Right renal cortex interstitium (tissue), 3 donors: ENCODE data around the gene WDTC1. TPM values are rescaled to one million over a fixed set of nuclear protein-coding genes. Genes with fewer than 3 reads are reported as not detected.
"Not testable (repeated sequence)": the region's sequence is repeated elsewhere in the genome, so short reads cannot be mapped to it uniquely, and the experiment has no call there.

Source experiments
- DNase-seq, 3 donors: peaks; one replicate each; pipeline ENCODE4 v3.0.0-alpha.2; 2013; ENCODE audit warnings: low read depth in 3 of 3, low spot score in 2 of 3
- polyA plus RNA-seq, 3 donors: library from polyadenylated mRNA; unstranded; fragments of 120-200 nt; gene quantifications; one replicate each; pipeline ENCODE4 v1.2.1, GENCODE V29; 2013; ENCODE audit not compliant: insufficient read length in 3 of 3

The WDTC1 gene
- polyA plus RNA-seq = 10 to 100 TPM; 38.8 to 43.2 (median 40.3) TPM

DNA sequence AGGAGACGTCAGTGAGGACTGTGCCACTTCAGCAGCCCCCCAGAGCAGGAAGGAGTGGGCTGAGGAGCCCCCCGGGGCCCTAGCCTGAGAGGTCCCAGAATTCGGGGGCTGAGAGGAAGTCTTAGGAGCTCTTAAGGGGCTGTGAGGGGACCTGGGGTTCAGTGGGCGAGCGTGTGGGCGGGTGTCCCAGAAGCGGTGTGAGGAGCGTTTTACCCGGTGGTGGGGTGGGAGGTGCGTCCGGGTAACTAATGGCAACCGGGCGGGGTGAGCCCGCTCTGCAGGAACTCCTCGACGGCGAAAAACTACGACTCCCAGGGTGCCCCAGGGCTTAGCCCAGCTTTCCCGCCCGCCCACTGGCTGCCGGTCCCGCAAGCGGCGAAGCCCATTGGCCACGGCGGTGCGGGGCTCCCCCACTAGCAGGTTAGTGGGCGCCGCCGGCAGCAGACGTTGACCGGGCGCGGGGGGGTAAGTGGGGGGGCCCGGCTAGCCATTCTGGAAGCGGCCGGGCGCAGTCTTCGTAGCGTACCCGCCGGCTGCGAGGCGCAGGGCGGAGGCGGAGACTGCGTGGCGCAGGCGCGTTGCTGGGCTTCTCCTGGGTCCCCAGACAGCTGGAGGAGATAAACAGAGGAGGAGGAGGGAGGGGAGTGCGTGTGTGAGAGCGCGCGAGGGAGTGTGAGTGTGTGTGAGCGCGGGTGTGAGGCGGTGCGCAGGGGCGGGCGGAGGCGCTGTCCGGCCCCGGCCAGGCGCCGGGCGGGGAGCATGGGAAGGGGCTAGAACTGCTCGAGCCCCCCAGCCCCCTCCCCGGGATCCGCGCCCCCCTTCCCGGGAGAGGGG is at the start of gene WDTC1:
Gene WDTC1, plus strand, starts transcription at position 584 of the 834 bp plus-strand sequence. CDS start 26,423 bp downstream, outside the sequence.
- DNase-seq = peak; percentile 86 to 93 (median 90)

- DNase-seq = not testable (repeated sequence)
Observed at GRCh38 chr1:27184665-27185064, 49.8 kb upstream of the WDTC1 start.

DNA sequence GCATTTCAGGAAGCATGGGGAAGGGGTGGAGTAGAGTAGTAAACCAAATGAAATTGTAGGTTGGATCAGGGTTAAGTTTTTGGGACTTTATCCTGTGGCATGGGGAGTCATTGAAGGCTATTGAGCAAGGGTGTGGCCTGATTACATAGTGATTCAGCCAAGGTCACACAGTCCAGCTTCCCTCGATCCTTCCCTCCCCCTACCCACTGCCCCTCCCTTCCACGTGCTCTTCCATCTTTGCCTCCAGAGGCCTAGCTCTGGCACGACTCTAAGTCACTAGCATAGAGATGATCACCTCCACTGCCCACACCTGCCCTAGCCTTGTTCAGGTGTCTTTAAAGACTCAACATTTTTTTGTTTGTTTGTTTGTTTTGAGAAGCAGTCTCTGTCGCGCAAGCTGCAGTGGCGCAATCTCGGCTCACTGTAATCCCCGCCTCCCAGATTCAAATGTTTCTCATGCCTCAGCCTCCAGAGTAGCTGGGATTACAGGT is 42.3 kb upstream of the WDTC1 start:
- no peak for DNase-seq

DNA sequence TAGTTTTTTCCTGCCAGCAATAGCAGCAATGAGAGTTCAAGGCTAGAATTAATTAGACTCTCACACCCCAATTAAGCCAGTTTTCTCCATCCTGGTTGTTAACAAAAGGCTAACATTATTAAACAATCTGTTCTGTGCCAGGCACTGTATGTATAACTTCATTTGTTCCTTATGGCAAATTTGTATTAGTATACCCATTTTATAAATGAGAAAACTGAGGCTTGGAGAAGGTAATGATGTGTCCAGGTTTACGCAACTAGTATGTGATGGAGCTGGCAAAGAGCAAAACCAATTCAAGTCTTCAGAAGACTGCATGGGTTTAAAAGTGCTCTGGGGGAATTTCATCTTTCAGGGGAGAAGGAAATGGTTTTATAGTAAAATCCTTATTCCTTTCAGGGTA is 41.2 kb upstream of the WDTC1 start:
- DNase-seq = no peak

DNA sequence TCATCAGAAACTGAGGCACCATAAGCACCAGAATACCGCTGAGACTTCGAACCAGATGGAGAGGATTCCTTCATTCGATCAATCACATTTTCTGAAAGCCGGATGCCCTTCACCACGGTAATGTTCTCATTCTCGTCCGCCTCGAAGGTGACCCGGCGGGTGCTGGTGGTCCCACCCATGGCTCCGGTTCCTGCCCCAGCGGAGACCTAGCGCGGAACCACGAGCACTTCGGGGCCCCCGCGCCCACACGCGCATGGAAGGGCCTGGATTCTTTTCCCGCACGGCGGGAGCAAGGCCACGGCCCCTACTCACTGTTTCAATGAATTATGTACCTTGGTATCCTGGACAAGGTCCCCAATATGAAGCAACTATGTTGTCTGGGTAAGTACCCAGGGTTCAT is 33.1 kb upstream of the WDTC1 start:
- DNase-seq = no peak

GRCh38 chr1:27203946-27204345 is 30.5 kb upstream of the WDTC1 start:
- DNase-seq = no peak

DNA sequence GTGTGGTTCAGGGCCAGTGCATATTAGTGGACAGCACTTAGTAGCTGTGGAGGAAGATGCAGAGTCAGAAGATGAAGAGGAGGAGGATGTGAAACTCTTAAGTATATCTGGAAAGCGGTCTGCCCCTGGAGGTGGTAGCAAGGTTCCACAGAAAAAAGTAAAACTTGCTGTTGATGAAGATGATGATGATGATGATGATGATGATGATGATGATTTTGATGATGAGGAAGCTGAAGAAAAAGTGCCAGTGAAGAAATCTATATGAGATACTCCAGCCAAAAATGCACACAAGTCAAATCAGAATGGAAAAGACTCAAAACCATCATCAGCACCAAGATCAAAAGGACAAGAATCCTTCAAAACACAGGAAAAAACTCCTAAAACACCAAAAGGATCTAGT is 27.2 kb upstream of the WDTC1 start:
- DNase-seq = not testable (repeated sequence)

DNA sequence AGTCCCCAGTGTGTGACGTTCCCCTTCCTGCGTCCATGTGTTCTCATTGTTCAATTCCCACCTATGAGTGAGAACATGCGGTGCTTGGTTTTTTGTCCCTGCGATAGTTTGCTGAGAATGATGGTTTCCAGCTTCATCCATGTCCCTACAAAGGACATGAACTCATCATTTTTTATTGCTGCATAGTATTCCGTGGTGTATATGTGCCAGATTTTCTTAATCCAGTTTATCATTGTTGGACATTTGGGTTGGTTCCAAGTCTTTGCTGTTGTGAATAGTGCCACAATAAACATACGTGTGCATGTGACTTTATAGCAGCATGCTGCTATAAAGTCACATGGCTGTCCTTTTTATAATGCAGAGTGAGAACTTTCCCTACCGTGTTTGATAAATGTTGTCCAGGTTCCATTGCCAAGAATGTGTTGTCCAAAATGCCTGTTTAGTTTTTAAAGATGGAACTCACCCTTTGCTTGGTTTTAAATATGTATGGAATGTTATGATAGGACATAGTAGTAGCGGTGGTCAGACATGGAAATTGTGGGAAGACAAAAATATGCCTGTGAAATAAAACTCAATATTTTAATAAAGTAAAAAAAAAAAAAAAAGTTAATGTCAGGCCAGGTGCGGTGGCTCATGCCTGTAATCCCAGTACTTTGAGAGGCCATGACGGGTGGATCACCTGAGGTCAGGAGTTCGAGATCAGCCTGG is 26.1 kb upstream of the WDTC1 start:
- DNase-seq = not testable (repeated sequence)

GRCh38 chr1:27216466-27216865 is 18.0 kb upstream of the WDTC1 start:
- no peak for DNase-seq

GRCh38 chr1:27217401-27217800 is 17.0 kb upstream of the WDTC1 start:
- no peak for DNase-seq

DNA sequence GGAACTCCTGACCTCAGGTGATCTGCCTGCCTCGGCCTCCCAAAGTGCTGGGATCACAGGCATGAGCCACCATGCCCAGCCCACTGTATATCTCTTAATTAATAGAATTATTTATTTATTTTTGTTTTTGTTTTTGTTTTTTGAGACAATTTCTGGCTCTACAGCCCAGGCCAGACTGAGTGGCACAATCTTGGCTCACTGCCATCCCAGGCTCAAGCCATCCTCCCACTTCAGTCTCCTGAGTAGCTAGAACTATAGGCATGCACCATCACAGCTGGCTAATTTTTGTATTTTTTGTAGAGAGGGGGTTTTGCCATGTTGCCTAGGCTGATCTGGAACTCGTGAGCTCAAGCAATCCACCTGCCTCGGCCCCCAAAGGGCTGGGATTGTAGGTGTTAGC is 15.7 kb upstream of the WDTC1 start:
- DNase-seq = no peak

DNA sequence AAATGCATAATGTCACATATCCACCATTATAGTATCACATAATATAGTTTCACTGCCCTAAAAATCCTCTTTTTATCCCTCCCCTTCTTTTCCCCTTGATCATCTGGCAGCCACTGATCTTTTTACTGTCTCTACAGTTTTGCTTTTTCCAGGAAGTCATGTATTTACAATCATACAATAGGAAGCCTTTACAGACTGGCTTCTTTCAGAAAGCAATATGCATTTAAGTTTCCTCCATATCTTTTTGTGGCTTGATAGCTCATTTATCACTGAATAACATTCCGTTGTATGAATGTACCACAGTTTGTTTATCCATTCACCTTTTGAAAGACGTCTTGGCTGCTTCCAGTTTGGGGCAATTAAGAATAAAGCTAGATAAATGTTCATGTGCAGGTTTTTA is 14.3 kb upstream of the WDTC1 start:
- no peak for DNase-seq

- DNase-seq = not testable (repeated sequence)
Observed at GRCh38 chr1:27220702-27221497, 13.5 kb upstream of the WDTC1 start.

- no peak for DNase-seq
Observed at GRCh38 chr1:27225621-27226020, 8.8 kb upstream of the WDTC1 start.

- no peak for DNase-seq
Observed at GRCh38 chr1:27227765-27228164, 6.7 kb upstream of the WDTC1 start.

DNA sequence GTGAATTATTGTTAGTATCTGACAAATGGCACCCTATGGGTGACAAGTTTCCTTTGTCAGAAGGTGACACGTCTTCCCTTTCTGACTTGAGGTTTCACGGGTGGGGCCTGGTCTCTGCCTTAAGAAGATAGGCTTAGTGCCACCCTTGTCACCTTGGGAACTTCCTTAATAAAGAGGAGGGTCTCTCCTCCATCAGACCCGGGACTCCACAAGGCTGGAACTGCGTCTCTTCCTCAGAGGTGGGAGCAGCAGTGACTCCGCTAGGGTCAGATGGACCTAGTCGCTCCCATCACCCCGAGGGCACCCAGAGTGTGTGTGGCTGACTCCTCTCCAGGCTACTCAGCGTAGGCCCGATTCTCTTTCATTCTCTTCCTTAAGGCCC is 774 bp upstream of the WDTC1 start:
- DNase-seq = peak in 1 of 3 donors; percentile 17

- DNase-seq = no peak
Observed at GRCh38 chr1:27235827-27236226, 1.4 kb downstream of the WDTC1 start.

GRCh38 chr1:27237112-27237511 is 2.7 kb downstream of the WDTC1 start:
- DNase-seq = no peak

- DNase-seq = no peak
Observed at GRCh38 chr1:27238032-27238431, 3.6 kb downstream of the WDTC1 start.

GRCh38 chr1:27241677-27242076 is 7.2 kb downstream of the WDTC1 start:
- DNase-seq = no peak

DNA sequence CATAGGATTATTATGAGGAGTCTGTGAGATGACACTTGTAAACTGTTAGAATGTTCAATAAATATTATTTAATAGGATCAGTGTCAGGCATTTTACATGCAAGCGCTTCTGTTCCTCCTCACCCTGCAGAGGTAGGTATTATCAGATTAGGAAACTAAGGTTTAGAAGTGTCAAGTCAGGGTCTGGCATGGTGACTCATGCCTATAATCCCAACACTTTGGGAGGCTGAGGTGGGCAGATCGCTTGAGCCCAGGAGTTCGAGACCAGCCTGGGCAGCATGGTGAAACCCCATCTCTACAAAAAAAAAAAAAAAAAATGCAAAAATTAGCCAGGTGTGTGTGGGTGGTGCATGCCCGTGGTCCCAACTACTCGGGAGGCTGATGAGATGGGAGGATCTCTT is 9.2 kb downstream of the WDTC1 start:
- not testable (repeated sequence) for DNase-seq
